Ishikawa (cell line): ENCODE measurements around the gene CACNA1H.

Experiments
- CEBPB ChIP-seq: IDR thresholded peaks from 2 replicates; pipeline ENCODE4 v1.6.1; 2012
- EGR1 ChIP-seq: IDR thresholded peaks from 2 replicates; pipeline ENCODE4 v1.6.1; 2012
- EP300 ChIP-seq: IDR thresholded peaks from 2 replicates; pipeline ENCODE4 v1.6.1; 2012; ENCODE audit warnings: borderline replicate concordance
- NFIC ChIP-seq: IDR thresholded peaks from 2 replicates; pipeline ENCODE4 v1.6.1; 2012
- TAF1 ChIP-seq: IDR thresholded peaks from 2 replicates; pipeline ENCODE4 v1.6.1; 2012; ENCODE audit warnings: low read depth, mild to moderate bottlenecking
- TCF12 ChIP-seq: IDR thresholded peaks from 2 replicates; pipeline ENCODE4 v1.6.1; 2012; ENCODE audit warnings: low read depth
- YY1 ChIP-seq: IDR thresholded peaks from 2 replicates; pipeline ENCODE4 v1.6.1; 2012; ENCODE audit warnings: low read depth
- ZBTB7A ChIP-seq: IDR thresholded peaks from 2 replicates; pipeline ENCODE4 v1.6.1; 2012; ENCODE audit warnings: low read depth
- TF ChIP-seq, protein P1 (sequence below): IDR thresholded peaks from 2 replicates; pipeline ENCODE4 v1.6.1; 2012
- TF ChIP-seq, protein P2 (sequence below): IDR thresholded peaks from 2 replicates; pipeline ENCODE4 v1.6.1; 2012; ENCODE audit warnings: low read depth, mild to moderate bottlenecking

DNA sequence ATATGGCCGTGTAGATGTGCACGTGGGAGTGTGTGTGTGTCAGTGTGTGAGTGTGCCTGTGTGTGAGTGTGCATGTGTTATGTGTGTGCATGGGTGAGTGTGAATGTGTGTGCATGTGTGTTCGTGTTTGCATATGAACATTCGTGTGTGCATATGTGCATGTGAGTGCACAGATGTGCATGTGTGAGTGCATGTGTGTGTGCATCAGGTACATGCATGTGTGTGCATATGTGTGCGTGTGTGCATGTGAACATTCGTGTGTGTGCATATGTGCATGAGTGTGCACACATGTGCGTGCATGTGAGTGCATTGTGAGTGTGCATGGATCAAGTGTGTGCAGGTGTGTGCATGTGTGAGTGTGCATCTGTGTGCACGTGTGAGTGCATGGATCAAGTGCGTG is 85.1 kb downstream of the CACNA1H start:
- TF ChIP-seq NFIC (no peak), TCF12 (no peak), CEBPB (no peak), ZBTB7A (no peak), YY1 (no peak), EP300 (no peak), EGR1 (no peak), TAF1 (no peak)
- TF ChIP-seq, protein P1, sequence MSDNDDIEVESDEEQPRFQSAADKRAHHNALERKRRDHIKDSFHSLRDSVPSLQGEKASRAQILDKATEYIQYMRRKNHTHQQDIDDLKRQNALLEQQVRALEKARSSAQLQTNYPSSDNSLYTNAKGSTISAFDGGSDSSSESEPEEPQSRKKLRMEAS: no peak
- TF ChIP-seq, protein P2, sequence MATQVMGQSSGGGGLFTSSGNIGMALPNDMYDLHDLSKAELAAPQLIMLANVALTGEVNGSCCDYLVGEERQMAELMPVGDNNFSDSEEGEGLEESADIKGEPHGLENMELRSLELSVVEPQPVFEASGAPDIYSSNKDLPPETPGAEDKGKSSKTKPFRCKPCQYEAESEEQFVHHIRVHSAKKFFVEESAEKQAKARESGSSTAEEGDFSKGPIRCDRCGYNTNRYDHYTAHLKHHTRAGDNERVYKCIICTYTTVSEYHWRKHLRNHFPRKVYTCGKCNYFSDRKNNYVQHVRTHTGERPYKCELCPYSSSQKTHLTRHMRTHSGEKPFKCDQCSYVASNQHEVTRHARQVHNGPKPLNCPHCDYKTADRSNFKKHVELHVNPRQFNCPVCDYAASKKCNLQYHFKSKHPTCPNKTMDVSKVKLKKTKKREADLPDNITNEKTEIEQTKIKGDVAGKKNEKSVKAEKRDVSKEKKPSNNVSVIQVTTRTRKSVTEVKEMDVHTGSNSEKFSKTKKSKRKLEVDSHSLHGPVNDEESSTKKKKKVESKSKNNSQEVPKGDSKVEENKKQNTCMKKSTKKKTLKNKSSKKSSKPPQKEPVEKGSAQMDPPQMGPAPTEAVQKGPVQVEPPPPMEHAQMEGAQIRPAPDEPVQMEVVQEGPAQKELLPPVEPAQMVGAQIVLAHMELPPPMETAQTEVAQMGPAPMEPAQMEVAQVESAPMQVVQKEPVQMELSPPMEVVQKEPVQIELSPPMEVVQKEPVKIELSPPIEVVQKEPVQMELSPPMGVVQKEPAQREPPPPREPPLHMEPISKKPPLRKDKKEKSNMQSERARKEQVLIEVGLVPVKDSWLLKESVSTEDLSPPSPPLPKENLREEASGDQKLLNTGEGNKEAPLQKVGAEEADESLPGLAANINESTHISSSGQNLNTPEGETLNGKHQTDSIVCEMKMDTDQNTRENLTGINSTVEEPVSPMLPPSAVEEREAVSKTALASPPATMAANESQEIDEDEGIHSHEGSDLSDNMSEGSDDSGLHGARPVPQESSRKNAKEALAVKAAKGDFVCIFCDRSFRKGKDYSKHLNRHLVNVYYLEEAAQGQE: no peak
